ENCODE measurements around the gene AMT. TPM values are rescaled to one million over a fixed set of nuclear protein-coding genes. Genes with fewer than 3 reads are reported as not detected.
A peak's percentile ranks its signal among the peaks of the same experiment; 100 is the strongest.

Gene AMT
- total and polyA plus RNA-seq, 2 of the 13 experiments (the other 11 are each of a cell fraction or from before 2014, with no cell fraction given): 35.3 to 59.0 TPM

DNA sequence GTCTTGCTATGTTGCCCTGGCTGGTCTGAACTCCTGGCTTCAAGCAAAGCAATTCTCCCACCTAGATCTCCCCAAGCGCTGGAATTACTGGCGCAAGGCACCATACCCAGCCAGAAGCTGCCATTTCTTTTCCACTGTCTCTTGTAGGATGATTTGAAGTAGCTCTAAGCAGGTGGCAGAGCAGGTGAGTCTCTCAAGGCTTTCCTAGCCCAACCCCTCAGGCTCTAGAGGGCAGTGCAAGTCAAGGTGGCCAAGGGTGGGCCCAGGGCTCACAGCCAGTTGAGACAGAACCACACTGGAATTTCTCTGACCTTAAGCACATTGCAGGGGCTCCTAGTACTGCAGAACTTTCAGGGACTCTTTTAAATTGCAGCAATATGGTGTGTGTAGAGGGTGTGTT, 32.2 kb upstream of the AMT start (continued):
- TF ChIP-seq, protein P1, sequence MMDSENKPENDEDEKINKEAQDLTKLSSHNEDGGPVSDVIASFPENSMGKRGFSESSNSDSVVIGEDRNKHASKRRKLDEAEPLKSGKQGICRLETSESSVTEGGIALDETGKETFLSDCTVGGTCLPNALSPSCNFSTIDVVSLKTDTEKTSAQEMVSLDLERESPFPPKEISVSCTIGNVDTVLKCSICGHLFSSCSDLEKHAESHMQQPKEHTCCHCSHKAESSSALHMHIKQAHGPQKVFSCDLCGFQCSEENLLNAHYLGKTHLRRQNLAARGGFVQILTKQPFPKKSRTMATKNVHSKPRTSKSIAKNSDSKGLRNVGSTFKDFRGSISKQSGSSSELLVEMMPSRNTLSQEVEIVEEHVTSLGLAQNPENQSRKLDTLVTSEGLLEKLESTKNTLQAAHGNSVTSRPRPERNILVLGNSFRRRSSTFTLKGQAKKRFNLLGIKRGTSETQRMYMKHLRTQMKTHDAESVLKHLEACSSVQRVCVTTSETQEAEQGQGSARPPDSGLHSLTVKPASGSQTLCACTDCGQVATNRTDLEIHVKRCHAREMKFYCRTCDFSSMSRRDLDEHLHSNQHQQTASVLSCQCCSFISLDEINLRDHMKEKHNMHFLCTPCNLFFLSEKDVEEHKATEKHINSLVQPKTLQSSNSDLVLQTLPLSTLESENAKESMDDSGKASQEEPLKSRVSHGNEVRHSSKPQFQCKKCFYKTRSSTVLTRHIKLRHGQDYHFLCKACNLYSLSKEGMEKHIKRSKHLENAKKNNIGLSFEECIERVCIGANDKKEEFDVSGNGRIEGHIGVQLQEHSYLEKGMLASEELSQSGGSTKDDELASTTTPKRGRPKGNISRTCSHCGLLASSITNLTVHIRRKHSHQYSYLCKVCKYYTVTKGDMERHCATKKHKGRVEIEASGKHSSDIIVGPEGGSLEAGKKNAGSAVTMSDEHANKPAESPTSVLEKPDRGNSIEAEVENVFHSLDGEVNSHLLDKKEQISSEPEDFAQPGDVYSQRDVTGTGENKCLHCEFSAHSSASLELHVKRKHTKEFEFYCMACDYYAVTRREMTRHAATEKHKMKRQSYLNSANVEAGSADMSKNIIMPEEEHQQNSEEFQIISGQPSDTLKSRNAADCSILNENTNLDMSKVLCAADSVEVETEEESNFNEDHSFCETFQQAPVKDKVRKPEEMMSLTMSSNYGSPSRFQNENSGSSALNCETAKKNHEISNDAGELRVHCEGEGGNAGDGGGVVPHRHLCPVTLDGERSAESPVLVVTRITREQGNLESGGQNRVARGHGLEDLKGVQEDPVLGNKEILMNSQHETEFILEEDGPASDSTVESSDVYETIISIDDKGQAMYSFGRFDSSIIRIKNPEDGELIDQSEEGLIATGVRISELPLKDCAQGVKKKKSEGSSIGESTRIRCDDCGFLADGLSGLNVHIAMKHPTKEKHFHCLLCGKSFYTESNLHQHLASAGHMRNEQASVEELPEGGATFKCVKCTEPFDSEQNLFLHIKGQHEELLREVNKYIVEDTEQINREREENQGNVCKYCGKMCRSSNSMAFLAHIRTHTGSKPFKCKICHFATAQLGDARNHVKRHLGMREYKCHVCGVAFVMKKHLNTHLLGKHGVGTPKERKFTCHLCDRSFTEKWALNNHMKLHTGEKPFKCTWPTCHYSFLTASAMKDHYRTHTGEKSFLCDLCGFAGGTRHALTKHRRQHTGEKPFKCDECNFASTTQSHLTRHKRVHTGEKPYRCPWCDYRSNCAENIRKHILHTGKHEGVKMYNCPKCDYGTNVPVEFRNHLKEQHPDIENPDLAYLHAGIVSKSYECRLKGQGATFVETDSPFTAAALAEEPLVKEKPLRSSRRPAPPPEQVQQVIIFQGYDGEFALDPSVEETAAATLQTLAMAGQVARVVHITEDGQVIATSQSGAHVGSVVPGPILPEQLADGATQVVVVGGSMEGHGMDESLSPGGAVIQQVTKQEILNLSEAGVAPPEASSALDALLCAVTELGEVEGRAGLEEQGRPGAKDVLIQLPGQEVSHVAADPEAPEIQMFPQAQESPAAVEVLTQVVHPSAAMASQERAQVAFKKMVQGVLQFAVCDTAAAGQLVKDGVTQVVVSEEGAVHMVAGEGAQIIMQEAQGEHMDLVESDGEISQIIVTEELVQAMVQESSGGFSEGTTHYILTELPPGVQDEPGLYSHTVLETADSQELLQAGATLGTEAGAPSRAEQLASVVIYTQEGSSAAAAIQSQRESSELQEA (CRISPR knock-in tag; IDR thresholded peaks at IDR 0.05; ENCODE audit: not compliant biosample characterization): no peak
- TF ChIP-seq, protein P2, sequence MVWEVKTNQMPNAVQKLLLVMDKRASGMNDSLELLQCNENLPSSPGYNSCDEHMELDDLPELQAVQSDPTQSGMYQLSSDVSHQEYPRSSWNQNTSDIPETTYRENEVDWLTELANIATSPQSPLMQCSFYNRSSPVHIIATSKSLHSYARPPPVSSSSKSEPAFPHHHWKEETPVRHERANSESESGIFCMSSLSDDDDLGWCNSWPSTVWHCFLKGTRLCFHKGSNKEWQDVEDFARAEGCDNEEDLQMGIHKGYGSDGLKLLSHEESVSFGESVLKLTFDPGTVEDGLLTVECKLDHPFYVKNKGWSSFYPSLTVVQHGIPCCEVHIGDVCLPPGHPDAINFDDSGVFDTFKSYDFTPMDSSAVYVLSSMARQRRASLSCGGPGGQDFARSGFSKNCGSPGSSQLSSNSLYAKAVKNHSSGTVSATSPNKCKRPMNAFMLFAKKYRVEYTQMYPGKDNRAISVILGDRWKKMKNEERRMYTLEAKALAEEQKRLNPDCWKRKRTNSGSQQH (CRISPR knock-in tag; IDR thresholded peaks at IDR 0.05; ENCODE audit: low read depth): no peak
- TF ChIP-seq, protein P3, sequence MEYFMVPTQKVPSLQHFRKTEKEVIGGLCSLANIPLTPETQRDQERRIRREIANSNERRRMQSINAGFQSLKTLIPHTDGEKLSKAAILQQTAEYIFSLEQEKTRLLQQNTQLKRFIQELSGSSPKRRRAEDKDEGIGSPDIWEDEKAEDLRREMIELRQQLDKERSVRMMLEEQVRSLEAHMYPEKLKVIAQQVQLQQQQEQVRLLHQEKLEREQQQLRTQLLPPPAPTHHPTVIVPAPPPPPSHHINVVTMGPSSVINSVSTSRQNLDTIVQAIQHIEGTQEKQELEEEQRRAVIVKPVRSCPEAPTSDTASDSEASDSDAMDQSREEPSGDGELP (IDR thresholded peaks at IDR 0.05; ENCODE audit: borderline replicate concordance, low read depth): no peak
- no peak for TF ChIP-seq MED13 (CRISPR knock-in tag; IDR thresholded peaks at IDR 0.05)
- TF ChIP-seq, protein P4, sequence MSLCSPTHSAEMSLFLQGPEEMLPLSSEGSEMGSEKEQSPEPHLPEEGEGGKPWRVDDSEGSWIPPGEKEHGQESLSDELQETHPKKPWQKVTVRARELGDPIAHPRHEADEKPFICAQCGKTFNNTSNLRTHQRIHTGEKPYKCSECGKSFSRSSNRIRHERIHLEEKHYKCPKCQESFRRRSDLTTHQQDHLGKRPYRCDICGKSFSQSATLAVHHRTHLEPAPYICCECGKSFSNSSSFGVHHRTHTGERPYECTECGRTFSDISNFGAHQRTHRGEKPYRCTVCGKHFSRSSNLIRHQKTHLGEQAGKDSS (CRISPR knock-in tag; IDR thresholded peaks at IDR 0.05; ENCODE audit: borderline replicate concordance, low read depth): no peak
- no peak for TF ChIP-seq RCOR2 (CRISPR knock-in tag; IDR thresholded peaks at IDR 0.05)
- TF ChIP-seq NCOA2 (CRISPR knock-in tag; IDR thresholded peaks at IDR 0.05): no peak
- 0 out of 2 replicates have a peak, but pooled peaks have one; percentile 40 for TF ChIP-seq ZNF121 (CRISPR knock-in tag; IDR thresholded peaks at IDR 0.05)
- no peak for TF ChIP-seq NAIF1 (CRISPR knock-in tag; IDR thresholded peaks at IDR 0.05; ENCODE audit: borderline replicate concordance)
- TF ChIP-seq SOX6 (IDR thresholded peaks at IDR 0.05): no peak
- TF ChIP-seq SOX6 (CRISPR knock-in tag; IDR thresholded peaks at IDR 0.05): peak; percentile 49; the same call in 1 of the 2 replicates
- TF ChIP-seq, protein P5, sequence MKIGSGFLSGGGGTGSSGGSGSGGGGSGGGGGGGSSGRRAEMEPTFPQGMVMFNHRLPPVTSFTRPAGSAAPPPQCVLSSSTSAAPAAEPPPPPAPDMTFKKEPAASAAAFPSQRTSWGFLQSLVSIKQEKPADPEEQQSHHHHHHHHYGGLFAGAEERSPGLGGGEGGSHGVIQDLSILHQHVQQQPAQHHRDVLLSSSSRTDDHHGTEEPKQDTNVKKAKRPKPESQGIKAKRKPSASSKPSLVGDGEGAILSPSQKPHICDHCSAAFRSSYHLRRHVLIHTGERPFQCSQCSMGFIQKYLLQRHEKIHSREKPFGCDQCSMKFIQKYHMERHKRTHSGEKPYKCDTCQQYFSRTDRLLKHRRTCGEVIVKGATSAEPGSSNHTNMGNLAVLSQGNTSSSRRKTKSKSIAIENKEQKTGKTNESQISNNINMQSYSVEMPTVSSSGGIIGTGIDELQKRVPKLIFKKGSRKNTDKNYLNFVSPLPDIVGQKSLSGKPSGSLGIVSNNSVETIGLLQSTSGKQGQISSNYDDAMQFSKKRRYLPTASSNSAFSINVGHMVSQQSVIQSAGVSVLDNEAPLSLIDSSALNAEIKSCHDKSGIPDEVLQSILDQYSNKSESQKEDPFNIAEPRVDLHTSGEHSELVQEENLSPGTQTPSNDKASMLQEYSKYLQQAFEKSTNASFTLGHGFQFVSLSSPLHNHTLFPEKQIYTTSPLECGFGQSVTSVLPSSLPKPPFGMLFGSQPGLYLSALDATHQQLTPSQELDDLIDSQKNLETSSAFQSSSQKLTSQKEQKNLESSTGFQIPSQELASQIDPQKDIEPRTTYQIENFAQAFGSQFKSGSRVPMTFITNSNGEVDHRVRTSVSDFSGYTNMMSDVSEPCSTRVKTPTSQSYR (CRISPR knock-in tag; IDR thresholded peaks at IDR 0.05; ENCODE audit: borderline replicate concordance): no peak
- TF ChIP-seq NFRKB (IDR thresholded peaks at IDR 0.05): no peak
- TF ChIP-seq ZBTB20 (CRISPR knock-in tag; IDR thresholded peaks at IDR 0.05; ENCODE audit: borderline replicate concordance, low read depth): no peak
- no peak for TF ChIP-seq ZNF776 (CRISPR knock-in tag; IDR thresholded peaks at IDR 0.05)
- peak; percentile 63 for TF ChIP-seq RAD21 (CRISPR knock-in tag; IDR thresholded peaks at IDR 0.05)

Data from HepG2 (cell line).